Lung (tissue), 12 donors: Measurements from ENCODE around the gene CPLX1. TPM values are rescaled to one million over a fixed set of nuclear protein-coding genes. Genes with fewer than 3 reads are reported as not detected.
"Not testable (repeated sequence)": the region's sequence is repeated elsewhere in the genome, so short reads cannot be mapped to it uniquely, and the experiment has no call there.

ENCODE experiments used
- ATAC-seq: fragments of 200-7000 bp; cut with Tn5 transposase; one replicate; pipeline ENCODE4 v1.9.1; 2020; ENCODE audit warnings: moderate number of reproducible peaks; ENCODE audit not compliant: insufficient read depth, low FRiP score
- DNase-seq, 3 donors: peaks; one replicate each; pipeline ENCODE4 v3.0.0-alpha.2; 2013 to 2017
- H3K27ac ChIP-seq, 2 donors: one replicate each; pipeline ENCODE4 v1.5.1; 2013; ENCODE audit warnings: mild to moderate bottlenecking in 2 of 2, moderate library complexity in 2 of 2, control low read depth in 1 of 2, inconsistent platforms in 1 of 2, low read depth in 1 of 2, low read length in 1 of 2
- H3K27me3 ChIP-seq, 3 donors: one replicate each; pipeline ENCODE4 v1.5.1; 2013; ENCODE audit warnings: low read length in 2 of 3; ENCODE audit not compliant: control insufficient read depth in 3 of 3, insufficient read depth in 3 of 3
- H3K36me3 ChIP-seq, 4 donors: one replicate each; pipeline ENCODE4 v1.5.1; 2013; ENCODE audit warnings: low read length in 4 of 4, mild to moderate bottlenecking in 1 of 4, moderate library complexity in 1 of 4; ENCODE audit not compliant: control insufficient read depth in 4 of 4, insufficient read depth in 4 of 4
- H3K4me1 ChIP-seq, 5 donors: one replicate each; pipeline ENCODE4 v1.5.1; 2013; ENCODE audit warnings: low read length in 5 of 5, mild to moderate bottlenecking in 2 of 5, moderate library complexity in 1 of 5; ENCODE audit not compliant: control insufficient read depth in 5 of 5, insufficient read depth in 5 of 5
- H3K4me3 ChIP-seq: one replicate; pipeline ENCODE4 v1.5.1; 2013; ENCODE audit warnings: mild to moderate bottlenecking, control low read depth, moderate library complexity
- H3K9ac ChIP-seq, 2 donors: one replicate each; pipeline ENCODE4 v1.5.1; 2013; ENCODE audit warnings: low read length in 2 of 2, control low read depth in 1 of 2; ENCODE audit not compliant: insufficient read depth in 1 of 2
- H3K9me3 ChIP-seq, 4 donors: one replicate each; pipeline ENCODE4 v1.5.1; 2013; ENCODE audit warnings: low read length in 3 of 4, mild to moderate bottlenecking in 1 of 4, moderate library complexity in 1 of 4; ENCODE audit not compliant: control insufficient read depth in 4 of 4, insufficient read depth in 3 of 4
- CTCF ChIP-seq: IDR thresholded peaks from 2 replicates; pipeline ENCODE4 v1.5.1; 2012; ENCODE audit warnings: mild to moderate bottlenecking; ENCODE audit errors: control extremely low read depth, extremely low read depth
- WGBS, 2 donors: extraction: QIAGEN DNeasy Blood & Tissue Kit; methylation state at CpG; one replicate each; pipeline ENCODE4 v1.1.7; 2013; 5-methylcytosine and 5-hydroxymethylcytosine counted together
- polyA plus RNA-seq, 2 donors: library from polyadenylated mRNA; stranded (reverse); fragments of 200-250 nt; gene quantifications; one replicate each; pipeline ENCODE4 v1.2.1, GENCODE V29; 2013
- total RNA-seq, 2 donors: library from RNA; depleted of rRNA in 1 of 2; stranded (reverse); fragments of >200 nt in 1 of 2; gene quantifications; one replicate each; pipeline ENCODE4 v1.2.1, GENCODE V29; 2014 to 2021
- donor health status: control.
- donor health status: control.
- donor health status: Bipolar disorder and iron deficiency.
- donor health status: healthy.
- donor health status: DM: yes; HTN: yes; CAD: no.

CPLX1 gene
- total and polyA plus RNA-seq, 4 donors = 1.1 to 3.9 (median 2.1) TPM

GRCh38 chr4:740011-740410, 85.9 kb downstream of the CPLX1 start:
- no peak for TF ChIP-seq CTCF
- H3K9me3 ChIP-seq = no peaks in the 10 kb centered on the region
- no peaks in the 10 kb centered on the region for H3K27me3 ChIP-seq
- no peak overlapping the region for H3K27ac ChIP-seq
- no peak overlapping the region for H3K9ac ChIP-seq
- 89 to 91% methylated on average over 12 of the region's 12 CpGs for WGBS, 2 donors
- DNase-seq (no peak), ATAC-seq (no peak)
- peaks cover 15 to 29% (median 20%) of the 10 kb centered on the region in 4 donors for H3K36me3 ChIP-seq
- no peak overlapping the region for H3K4me3 ChIP-seq
- no peaks in the 10 kb centered on the region for H3K4me1 ChIP-seq

GRCh38 chr4:739569-739968, 86.4 kb downstream of the CPLX1 start:
- WGBS, 2 donors = 95 to 99% methylated on average over 22 of the region's 22 CpGs
- Histone ChIP-seq H3K36me3 (peaks cover 19 to 33% (median 23%) of the 10 kb centered on the region in 4 donors), H3K4me1 (no peaks in the 10 kb centered on the region), H3K9ac (no peak overlapping the region), H3K27ac (no peak overlapping the region), H3K27me3 (no peaks in the 10 kb centered on the region), H3K9me3 (no peaks in the 10 kb centered on the region), H3K4me3 (no peak overlapping the region)
- no peak for TF ChIP-seq CTCF
- ATAC-seq (no peak), DNase-seq (no peak)

- Histone ChIP-seq H3K4me3 (no peak overlapping the region), H3K9ac (no peak overlapping the region), H3K36me3 (peaks cover 17 to 35% (median 28%) of the 10 kb centered on the region in 4 donors), H3K27ac (no peak overlapping the region), H3K9me3 (no peaks in the 10 kb centered on the region), H3K4me1 (no peaks in the 10 kb centered on the region), H3K27me3 (no peaks in the 10 kb centered on the region)
- WGBS, 2 donors = 90 to 92% methylated on average over 16 of the region's 16 CpGs
- no peak for DNase-seq
- no peak for TF ChIP-seq CTCF
- no peak for ATAC-seq
Observed at GRCh38 chr4:738781-739280, 87.1 kb downstream of the CPLX1 start.

- not testable (repeated sequence) for ATAC-seq, H3K4me3 ChIP-seq, DNase-seq, H3K9ac ChIP-seq, H3K27ac ChIP-seq, H3K9me3 ChIP-seq, H3K4me1 ChIP-seq, H3K27me3 ChIP-seq
- 96 to 97% methylated on average over 23 to 33 of the region's 34 CpGs for WGBS, 2 donors
- peaks cover 17 to 47% (median 31%) of the 10 kb centered on the region in 4 donors for H3K36me3 ChIP-seq
Observed at GRCh38 chr4:736561-736960, 89.4 kb downstream of the CPLX1 start.
